HFFc6 (cell line): ENCODE results near the gene SLC2A8. TPM values are rescaled to one million over a fixed set of nuclear protein-coding genes. Genes with fewer than 3 reads are reported as not detected.
A peak's percentile ranks its signal among the peaks of the same experiment; 100 is the strongest.

Source experiments
- DNase-seq: peaks from one replicate; pipeline ENCODE4 v3.0.0-alpha.2; 2018
- H3K27ac Mint-ChIP-seq: 2 replicates; pipeline ENCODE4 v1.8.0; 2020; ENCODE audit warnings: mild to moderate bottlenecking, mixed read lengths
- H3K27me3 Mint-ChIP-seq: 2 replicates; pipeline ENCODE4 v1.8.0; 2021; ENCODE audit warnings: mild to moderate bottlenecking, moderate library complexity, mixed read lengths; ENCODE audit not compliant: insufficient read depth
- H3K36me3 Mint-ChIP-seq: 2 replicates; pipeline ENCODE4 v1.8.0; 2021; ENCODE audit warnings: low read depth, mixed read lengths
- H3K4me1 Mint-ChIP-seq: 2 replicates; pipeline ENCODE4 v1.8.0; 2020; ENCODE audit warnings: low read depth, mixed read lengths
- H3K4me3 Mint-ChIP-seq: 2 replicates; pipeline ENCODE4 v1.8.0; 2020; ENCODE audit warnings: mild to moderate bottlenecking, moderate library complexity, mixed read lengths
- H3K9me3 Mint-ChIP-seq: 2 replicates; pipeline ENCODE4 v1.8.0; 2020; ENCODE audit warnings: mild to moderate bottlenecking, mixed read lengths
- total RNA-seq, 6 experiments: library from RNA; stranded (reverse); fragmentation: NEBNext Ultra II Directional; extraction: Animal tissue kit (Norgen Biotek cat#: 25700); gene quantifications; 2 replicates in 1 of 6; 3 replicates in 5 of 6; pipeline ENCODE4 v1.2.3, GENCODE V29; 2021
- TF ChIP-seq, protein P1 (sequence below): fragments of 200-600 bp; sonication (generic); IDR thresholded peaks from 2 replicates; pipeline ENCODE4 v1.5.0; 2021; ENCODE audit warnings: antibody characterized with exemption, mild to moderate bottlenecking

SLC2A8 gene
- total RNA-seq, 6 experiments from 2014 or later = 11.5 to 13.6 (median 12.5) TPM

DNA sequence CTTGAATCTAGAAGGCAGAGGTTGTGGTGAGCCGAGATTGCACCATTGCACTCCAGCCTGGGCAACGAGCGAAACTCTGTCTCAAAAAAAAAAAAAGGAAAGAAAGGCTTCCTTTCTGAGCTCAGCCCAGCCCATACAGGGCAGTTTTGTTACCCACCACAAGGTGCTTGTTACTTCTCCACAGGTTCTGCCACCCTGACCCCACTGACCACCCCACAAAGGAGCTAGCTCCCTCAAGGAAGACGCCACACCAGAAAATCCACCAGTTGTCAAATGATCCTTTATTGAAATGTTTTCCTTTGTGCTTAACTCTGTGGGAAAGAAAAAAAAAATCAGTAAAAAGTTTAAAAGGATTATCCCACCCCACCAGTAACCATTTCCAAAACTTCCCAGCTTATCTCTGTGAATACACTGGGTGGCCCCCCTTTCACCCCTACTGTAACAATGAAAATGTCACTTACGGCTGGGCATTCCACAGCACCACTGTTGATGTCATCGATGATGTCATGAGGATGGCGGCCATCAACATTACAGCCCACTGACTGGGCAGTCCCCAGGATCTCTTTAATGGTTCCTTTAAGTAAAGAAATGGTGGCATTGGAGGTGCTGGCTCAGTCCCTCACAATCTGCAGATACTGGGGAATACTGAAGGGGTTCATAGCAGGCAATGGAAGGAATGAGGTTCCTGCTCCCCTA is 50.6 kb downstream of the SLC2A8 start:
- peak overlapping the region; percentile 97 for H3K4me3 Mint-ChIP-seq
- peaks cover 74% of the 10 kb centered on the region for H3K9me3 Mint-ChIP-seq
- H3K4me1 Mint-ChIP-seq = peaks cover 51% of the 10 kb centered on the region
- peaks cover 82% of the 10 kb centered on the region for H3K36me3 Mint-ChIP-seq
- H3K27me3 Mint-ChIP-seq = peaks cover 35% of the 10 kb centered on the region
- peak; percentile 6 for DNase-seq
- peak overlapping the region; percentile 94 for H3K27ac Mint-ChIP-seq
- TF ChIP-seq, protein P1, sequence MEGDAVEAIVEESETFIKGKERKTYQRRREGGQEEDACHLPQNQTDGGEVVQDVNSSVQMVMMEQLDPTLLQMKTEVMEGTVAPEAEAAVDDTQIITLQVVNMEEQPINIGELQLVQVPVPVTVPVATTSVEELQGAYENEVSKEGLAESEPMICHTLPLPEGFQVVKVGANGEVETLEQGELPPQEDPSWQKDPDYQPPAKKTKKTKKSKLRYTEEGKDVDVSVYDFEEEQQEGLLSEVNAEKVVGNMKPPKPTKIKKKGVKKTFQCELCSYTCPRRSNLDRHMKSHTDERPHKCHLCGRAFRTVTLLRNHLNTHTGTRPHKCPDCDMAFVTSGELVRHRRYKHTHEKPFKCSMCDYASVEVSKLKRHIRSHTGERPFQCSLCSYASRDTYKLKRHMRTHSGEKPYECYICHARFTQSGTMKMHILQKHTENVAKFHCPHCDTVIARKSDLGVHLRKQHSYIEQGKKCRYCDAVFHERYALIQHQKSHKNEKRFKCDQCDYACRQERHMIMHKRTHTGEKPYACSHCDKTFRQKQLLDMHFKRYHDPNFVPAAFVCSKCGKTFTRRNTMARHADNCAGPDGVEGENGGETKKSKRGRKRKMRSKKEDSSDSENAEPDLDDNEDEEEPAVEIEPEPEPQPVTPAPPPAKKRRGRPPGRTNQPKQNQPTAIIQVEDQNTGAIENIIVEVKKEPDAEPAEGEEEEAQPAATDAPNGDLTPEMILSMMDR = no peak; the same call in 1 of the 2 replicates

DNA sequence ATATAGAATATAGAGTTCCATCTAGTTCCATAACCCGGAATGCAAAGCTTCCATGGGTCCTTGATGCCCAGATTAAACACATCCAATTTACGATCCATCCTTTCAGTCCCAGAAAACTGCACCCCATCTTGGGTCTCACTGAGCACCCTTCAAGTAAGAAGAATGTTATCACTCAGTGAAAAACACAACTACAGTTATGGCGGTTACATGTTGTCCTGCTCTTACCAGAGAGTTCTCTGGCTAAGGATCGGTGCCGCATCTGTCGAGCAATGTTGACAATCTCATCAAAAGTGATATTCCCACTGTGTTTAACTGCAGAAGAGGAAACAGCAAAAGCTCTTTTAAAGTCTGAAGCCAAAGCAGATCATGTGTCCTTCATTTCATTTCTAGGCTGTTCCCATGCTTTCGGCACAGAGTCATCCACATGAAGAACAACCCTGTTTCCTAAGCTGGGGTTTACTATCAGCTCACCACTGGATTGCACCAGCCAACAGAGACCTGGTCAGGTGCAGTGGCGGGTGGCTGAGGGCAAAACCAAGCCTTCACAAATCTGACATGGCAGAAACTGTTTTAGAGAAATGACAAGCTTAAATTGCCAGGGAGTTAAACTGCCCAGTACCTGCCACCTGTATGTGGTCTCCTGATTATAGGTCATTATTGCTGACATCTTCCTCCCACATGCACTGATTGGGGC is 51.3 kb downstream of the SLC2A8 start:
- no peak for DNase-seq
- peaks cover 74% of the 10 kb centered on the region for H3K9me3 Mint-ChIP-seq
- peak overlapping the region; percentile 97 for H3K4me3 Mint-ChIP-seq
- H3K27me3 Mint-ChIP-seq = peaks cover 35% of the 10 kb centered on the region
- H3K4me1 Mint-ChIP-seq = peaks cover 54% of the 10 kb centered on the region
- TF ChIP-seq, protein P1 = no peak
- H3K36me3 Mint-ChIP-seq = peaks cover 77% of the 10 kb centered on the region
- H3K27ac Mint-ChIP-seq = peak overlapping the region; percentile 94

DNA sequence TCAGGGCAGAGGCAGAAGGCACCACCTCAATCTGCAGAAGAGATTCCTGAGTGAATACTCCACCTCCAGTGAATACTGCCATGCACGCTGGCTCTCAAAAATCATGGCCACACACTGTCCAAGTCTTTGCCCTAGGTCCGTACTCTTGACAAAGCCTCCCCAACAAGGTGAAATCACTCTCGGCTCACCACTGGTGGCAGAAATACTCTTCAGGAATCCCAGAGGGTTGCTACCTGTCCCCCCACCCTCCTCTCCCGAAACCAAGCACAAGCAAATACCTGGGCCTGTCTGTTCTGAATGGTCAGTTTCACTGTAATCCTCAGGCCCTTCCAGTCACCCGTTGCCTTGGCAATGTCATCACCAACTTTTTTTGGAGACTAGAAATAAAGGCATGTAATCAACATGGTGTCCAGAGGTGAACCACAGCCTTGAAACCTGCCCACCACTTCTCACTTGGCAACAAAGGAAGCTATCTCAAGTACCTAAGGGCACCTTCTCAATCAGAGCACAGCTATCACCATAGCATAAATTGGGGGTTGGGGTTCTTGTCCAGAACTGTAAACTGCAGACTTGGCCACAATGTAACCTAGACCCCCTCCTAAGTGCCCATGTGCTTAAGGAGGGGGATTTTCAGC is 52.5 kb downstream of the SLC2A8 start:
- H3K27ac Mint-ChIP-seq = peak overlapping the region; percentile 94
- TF ChIP-seq, protein P1 = no peak
- peaks cover 74% of the 10 kb centered on the region for H3K36me3 Mint-ChIP-seq
- peak overlapping the region; percentile 97 for H3K4me3 Mint-ChIP-seq
- H3K4me1 Mint-ChIP-seq = peaks cover 47% of the 10 kb centered on the region
- H3K9me3 Mint-ChIP-seq = peaks cover 62% of the 10 kb centered on the region
- no peak for DNase-seq
- peaks cover 30% of the 10 kb centered on the region for H3K27me3 Mint-ChIP-seq

DNA sequence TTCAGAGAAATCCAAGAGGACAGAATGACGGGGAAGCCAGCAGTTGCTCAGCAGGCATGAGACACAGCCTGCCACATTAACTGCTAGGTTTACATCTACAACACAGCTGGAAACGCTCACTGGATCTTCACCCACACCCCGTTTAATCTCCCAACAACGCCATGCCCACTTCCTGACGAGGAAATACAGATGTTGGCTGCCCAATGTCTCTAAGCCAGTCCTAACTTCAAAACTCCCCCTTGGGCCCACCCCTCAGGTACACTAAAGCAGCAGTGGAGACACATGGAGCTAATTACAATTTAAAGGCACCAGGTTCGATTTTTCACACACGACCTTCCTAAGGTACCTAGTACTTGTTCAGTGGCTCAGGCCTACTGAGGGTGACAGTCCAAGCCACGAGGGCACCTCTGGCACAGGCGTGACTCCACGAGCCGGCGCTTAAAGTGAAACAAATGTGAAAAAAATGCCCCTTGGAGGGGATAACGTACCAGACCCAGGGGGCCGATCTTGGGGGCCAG is 53.3 kb downstream of the SLC2A8 start:
- peaks cover 71% of the 10 kb centered on the region for H3K36me3 Mint-ChIP-seq
- TF ChIP-seq, protein P1 = no peak
- peaks cover 27% of the 10 kb centered on the region for H3K27me3 Mint-ChIP-seq
- H3K4me3 Mint-ChIP-seq = peak overlapping the region; percentile 97
- H3K4me1 Mint-ChIP-seq = peaks cover 46% of the 10 kb centered on the region
- peaks cover 54% of the 10 kb centered on the region for H3K9me3 Mint-ChIP-seq
- H3K27ac Mint-ChIP-seq = peak overlapping the region; percentile 94
- DNase-seq = peak; percentile 10

DNA sequence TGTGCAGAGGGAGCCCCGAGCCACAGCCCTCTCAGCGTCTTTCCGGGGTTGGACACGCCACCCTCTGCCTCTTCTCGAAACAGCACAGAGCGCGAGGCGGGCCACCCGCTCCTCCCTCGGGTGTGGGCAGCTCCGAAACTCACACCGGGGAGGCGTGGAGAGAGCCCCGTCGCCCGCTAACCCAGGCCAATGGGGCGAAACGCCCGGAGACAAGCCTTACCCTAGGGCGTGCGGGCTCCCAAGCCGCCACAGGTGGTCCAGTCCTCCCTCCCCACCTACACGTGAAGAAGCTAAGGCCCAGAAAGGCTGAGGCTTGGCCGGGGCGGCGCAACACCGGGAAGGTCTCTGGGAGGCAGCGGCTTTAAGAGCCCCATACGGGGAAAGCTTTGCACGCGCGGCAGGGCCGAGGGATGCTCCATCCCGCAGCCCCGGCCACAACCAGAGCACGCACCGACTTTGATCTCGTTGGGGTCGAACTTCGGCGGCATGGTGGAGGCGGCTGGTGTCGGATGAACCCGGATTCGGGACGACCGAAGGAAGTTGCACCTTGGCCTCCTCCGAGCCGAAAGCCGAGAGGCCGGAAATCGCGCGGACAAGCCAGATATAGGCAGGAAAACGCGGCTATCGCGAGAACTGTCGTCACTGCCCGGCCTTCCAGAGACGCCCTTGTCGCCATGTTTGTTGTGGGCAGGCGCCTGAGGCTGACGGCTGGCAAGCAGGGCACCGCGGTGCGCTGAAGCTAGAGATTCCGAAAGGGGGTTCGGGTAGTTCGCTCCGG is 54.0 kb downstream of the SLC2A8 start, which contains the start of the genes LRSAM1 and RPL12:
Gene LRSAM1, plus strand, starts transcription at position 681 of the 778 bp plus-strand sequence. CDS start 3,018 bp downstream, outside the sequence.
Gene RPL12, minus strand, starts transcription at position 577 of the 778 bp plus-strand sequence. Its CDS starts 89 bp downstream, at position 488.
- peaks cover 46% of the 10 kb centered on the region for H3K9me3 Mint-ChIP-seq
- H3K27me3 Mint-ChIP-seq = peaks cover 26% of the 10 kb centered on the region
- peak; percentile 97 for DNase-seq
- peaks cover 46% of the 10 kb centered on the region for H3K4me1 Mint-ChIP-seq
- TF ChIP-seq, protein P1 = no peak
- H3K27ac Mint-ChIP-seq = peak within 1 kb of the TSS; percentile 94
- H3K4me3 Mint-ChIP-seq = peak within 1 kb of the TSS; percentile 97
- H3K36me3 Mint-ChIP-seq = peaks cover 64% of the 10 kb centered on the region
